ENCODE data around the gene RUNX3. TPM values are rescaled to one million over a fixed set of nuclear protein-coding genes. Genes with fewer than 3 reads are reported as not detected.

Gene RUNX3
- total RNA-seq, 1 experiment from 2014 or later = 1.5 TPM

DNA sequence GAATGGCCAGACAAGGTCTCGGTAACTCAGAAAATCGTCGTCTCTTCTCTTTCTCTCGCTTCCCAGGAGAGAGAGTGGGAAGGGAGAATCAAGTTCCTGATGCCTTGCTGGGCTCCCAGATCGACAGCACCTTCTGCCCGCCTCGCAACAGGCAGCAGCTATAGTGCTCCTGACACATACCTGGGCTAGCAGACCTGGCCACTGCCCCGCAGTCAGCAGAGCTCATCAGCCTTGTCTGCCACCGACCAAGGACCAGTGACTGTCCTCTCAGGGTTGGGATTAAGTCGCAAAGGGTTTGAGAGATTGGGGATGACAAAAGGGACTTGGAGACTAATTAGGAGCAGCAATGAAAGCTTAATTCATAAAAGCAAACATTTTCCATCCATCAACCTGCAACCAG lies 4.1 kb downstream of the RUNX3 start:
- TF ChIP-seq, protein P1, sequence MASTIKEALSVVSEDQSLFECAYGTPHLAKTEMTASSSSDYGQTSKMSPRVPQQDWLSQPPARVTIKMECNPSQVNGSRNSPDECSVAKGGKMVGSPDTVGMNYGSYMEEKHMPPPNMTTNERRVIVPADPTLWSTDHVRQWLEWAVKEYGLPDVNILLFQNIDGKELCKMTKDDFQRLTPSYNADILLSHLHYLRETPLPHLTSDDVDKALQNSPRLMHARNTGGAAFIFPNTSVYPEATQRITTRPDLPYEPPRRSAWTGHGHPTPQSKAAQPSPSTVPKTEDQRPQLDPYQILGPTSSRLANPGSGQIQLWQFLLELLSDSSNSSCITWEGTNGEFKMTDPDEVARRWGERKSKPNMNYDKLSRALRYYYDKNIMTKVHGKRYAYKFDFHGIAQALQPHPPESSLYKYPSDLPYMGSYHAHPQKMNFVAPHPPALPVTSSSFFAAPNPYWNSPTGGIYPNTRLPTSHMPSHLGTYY (CRISPR knock-in tag; IDR thresholded peaks at IDR 0.05) = no peak
- no peak for TF ChIP-seq OVOL2 (CRISPR knock-in tag; IDR thresholded peaks at IDR 0.05; ENCODE audit: borderline replicate concordance)
- TF ChIP-seq, protein P2, sequence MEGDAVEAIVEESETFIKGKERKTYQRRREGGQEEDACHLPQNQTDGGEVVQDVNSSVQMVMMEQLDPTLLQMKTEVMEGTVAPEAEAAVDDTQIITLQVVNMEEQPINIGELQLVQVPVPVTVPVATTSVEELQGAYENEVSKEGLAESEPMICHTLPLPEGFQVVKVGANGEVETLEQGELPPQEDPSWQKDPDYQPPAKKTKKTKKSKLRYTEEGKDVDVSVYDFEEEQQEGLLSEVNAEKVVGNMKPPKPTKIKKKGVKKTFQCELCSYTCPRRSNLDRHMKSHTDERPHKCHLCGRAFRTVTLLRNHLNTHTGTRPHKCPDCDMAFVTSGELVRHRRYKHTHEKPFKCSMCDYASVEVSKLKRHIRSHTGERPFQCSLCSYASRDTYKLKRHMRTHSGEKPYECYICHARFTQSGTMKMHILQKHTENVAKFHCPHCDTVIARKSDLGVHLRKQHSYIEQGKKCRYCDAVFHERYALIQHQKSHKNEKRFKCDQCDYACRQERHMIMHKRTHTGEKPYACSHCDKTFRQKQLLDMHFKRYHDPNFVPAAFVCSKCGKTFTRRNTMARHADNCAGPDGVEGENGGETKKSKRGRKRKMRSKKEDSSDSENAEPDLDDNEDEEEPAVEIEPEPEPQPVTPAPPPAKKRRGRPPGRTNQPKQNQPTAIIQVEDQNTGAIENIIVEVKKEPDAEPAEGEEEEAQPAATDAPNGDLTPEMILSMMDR (IDR thresholded peaks at IDR 0.05) = no peak
- no peak for TF ChIP-seq NR1H2 (CRISPR knock-in tag; IDR thresholded peaks at IDR 0.05)
- TF ChIP-seq SP1 (CRISPR knock-in tag; conservative IDR thresholded peaks at IDR 0.05) = no peak
- TF ChIP-seq, protein P3, sequence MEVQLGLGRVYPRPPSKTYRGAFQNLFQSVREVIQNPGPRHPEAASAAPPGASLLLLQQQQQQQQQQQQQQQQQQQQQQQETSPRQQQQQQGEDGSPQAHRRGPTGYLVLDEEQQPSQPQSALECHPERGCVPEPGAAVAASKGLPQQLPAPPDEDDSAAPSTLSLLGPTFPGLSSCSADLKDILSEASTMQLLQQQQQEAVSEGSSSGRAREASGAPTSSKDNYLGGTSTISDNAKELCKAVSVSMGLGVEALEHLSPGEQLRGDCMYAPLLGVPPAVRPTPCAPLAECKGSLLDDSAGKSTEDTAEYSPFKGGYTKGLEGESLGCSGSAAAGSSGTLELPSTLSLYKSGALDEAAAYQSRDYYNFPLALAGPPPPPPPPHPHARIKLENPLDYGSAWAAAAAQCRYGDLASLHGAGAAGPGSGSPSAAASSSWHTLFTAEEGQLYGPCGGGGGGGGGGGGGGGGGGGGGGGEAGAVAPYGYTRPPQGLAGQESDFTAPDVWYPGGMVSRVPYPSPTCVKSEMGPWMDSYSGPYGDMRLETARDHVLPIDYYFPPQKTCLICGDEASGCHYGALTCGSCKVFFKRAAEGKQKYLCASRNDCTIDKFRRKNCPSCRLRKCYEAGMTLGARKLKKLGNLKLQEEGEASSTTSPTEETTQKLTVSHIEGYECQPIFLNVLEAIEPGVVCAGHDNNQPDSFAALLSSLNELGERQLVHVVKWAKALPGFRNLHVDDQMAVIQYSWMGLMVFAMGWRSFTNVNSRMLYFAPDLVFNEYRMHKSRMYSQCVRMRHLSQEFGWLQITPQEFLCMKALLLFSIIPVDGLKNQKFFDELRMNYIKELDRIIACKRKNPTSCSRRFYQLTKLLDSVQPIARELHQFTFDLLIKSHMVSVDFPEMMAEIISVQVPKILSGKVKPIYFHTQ (CRISPR knock-in tag; IDR thresholded peaks at IDR 0.05) = no peak
- TF ChIP-seq NFATC4 (CRISPR knock-in tag; IDR thresholded peaks at IDR 0.05) = no peak
- no peak for TF ChIP-seq ZNF317 (CRISPR knock-in tag; IDR thresholded peaks at IDR 0.05; ENCODE audit: borderline replicate concordance, low read depth)
- TF ChIP-seq, protein P4, sequence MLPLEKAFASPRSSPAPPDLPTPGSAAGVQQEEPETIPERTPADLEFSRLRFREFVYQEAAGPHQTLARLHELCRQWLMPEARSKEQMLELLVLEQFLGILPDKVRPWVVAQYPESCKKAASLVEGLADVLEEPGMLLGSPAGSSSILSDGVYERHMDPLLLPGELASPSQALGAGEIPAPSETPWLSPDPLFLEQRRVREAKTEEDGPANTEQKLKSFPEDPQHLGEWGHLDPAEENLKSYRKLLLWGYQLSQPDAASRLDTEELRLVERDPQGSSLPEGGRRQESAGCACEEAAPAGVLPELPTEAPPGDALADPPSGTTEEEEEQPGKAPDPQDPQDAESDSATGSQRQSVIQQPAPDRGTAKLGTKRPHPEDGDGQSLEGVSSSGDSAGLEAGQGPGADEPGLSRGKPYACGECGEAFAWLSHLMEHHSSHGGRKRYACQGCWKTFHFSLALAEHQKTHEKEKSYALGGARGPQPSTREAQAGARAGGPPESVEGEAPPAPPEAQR (CRISPR knock-in tag; IDR thresholded peaks at IDR 0.05) = no peak
- TF ChIP-seq, protein P5, sequence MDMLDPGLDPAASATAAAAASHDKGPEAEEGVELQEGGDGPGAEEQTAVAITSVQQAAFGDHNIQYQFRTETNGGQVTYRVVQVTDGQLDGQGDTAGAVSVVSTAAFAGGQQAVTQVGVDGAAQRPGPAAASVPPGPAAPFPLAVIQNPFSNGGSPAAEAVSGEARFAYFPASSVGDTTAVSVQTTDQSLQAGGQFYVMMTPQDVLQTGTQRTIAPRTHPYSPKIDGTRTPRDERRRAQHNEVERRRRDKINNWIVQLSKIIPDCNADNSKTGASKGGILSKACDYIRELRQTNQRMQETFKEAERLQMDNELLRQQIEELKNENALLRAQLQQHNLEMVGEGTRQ (CRISPR knock-in tag; IDR thresholded peaks at IDR 0.05) = no peak
- TF ChIP-seq, protein P6, sequence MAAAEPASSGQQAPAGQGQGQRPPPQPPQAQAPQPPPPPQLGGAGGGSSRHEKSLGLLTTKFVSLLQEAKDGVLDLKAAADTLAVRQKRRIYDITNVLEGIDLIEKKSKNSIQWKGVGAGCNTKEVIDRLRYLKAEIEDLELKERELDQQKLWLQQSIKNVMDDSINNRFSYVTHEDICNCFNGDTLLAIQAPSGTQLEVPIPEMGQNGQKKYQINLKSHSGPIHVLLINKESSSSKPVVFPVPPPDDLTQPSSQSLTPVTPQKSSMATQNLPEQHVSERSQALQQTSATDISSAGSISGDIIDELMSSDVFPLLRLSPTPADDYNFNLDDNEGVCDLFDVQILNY (CRISPR knock-in tag; IDR thresholded peaks at IDR 0.05) = no peak
- TF ChIP-seq CBFB (CRISPR knock-in tag; IDR thresholded peaks at IDR 0.05; ENCODE audit: low read depth) = no peak
- TF ChIP-seq, protein P7, sequence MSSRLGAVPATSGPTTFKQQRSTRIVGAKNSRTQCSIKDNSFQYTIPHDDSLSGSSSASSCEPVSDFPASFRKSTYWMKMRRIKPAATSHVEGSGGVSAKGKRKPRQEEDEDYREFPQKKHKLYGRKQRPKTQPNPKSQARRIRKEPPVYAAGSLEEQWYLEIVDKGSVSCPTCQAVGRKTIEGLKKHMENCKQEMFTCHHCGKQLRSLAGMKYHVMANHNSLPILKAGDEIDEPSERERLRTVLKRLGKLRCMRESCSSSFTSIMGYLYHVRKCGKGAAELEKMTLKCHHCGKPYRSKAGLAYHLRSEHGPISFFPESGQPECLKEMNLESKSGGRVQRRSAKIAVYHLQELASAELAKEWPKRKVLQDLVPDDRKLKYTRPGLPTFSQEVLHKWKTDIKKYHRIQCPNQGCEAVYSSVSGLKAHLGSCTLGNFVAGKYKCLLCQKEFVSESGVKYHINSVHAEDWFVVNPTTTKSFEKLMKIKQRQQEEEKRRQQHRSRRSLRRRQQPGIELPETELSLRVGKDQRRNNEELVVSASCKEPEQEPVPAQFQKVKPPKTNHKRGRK (CRISPR knock-in tag; IDR thresholded peaks at IDR 0.05; ENCODE audit: borderline replicate concordance) = no peak
- ATAC-seq (no peak), DNase-seq (ENCODE audit: low spot score) (no peak)
- Mint-ChIP-seq H3K4me1 (peaks cover 34% of the 10 kb centered on the region), H3K4me3 (peak overlapping the region; percentile 70), H3K27me3 (ENCODE audit: low read depth) (peaks cover 62% of the 10 kb centered on the region), H3K36me3 (no peaks in the 10 kb centered on the region), H3K27ac (no peak overlapping the region), H3K9me3 (no peaks in the 10 kb centered on the region)
- CTCF ChIA-PET = interaction anchor here (0.8 to 4.2 kb wide), 12 partner anchors 9 to 593 kb away, joined by 3 to 52 read pairs (median 6); no protein-coding TSS in a partner anchor
- POLR2A ChIA-PET = interaction anchor here (2.6 kb wide), 1 partner anchor 237 kb away, joined by 11 read pairs; no protein-coding TSS in a partner anchor

All from WTC11 (cell line).